ENCODE results near the gene PEDS1. TPM values are rescaled to one million over a fixed set of nuclear protein-coding genes. Genes with fewer than 3 reads are reported as not detected.

PEDS1 gene
- total and polyA plus RNA-seq, 2 of the 13 experiments (the other 11 are each of a cell fraction or from before 2014, with no cell fraction given): 30.5 to 93.9 TPM

GRCh38 chr20:50120935-50121693 is 32.4 kb downstream of the PEDS1 start:
- ATAC-seq (peak; percentile 91), FAIRE-seq (peak; percentile 78), DNase-seq (ENCODE audit: low spot score) (peak; percentile 84)
- TSS peak; percentile 19 for BruUV-seq (replicated peaks)
- no peaks in the 10 kb centered on the region for H3K79me2 ChIP-seq (ENCODE audit: insufficient read depth, low read length)
- H2AFZ ChIP-seq (ENCODE audit: low read length): no peak overlapping the region
- H3K9me3 ChIP-seq (ENCODE audit: low read length): no peaks in the 10 kb centered on the region
- 13% methylated on average over 9 of the region's 9 CpGs for WGBS (ENCODE audit: low lambda C conversion rate)
- H3K27me3 ChIP-seq (ENCODE audit: control insufficient read depth in 1 of 2, insufficient read depth in 2 of 2, low read length in 2 of 2): no peaks in the 10 kb centered on the region
- peaks cover 9 to 22% of the 10 kb centered on the region in 2 experiments; a peak in 4 of 5 replicates for H3K36me3 ChIP-seq (replicated peaks in 1 of 2; ENCODE audit: control insufficient read depth in 1 of 2, insufficient read depth in 2 of 2, low read length in 2 of 2)
- ChIA-PET POLR2A (interaction anchor here (0.7 to 5.3 kb wide), 11 partner anchors 8 to 343 kb away, joined by 3 to 104 read pairs (median 4); partner anchors contain the start of genes PEDS1 and UBE2V1), CTCF (ENCODE audit: low intra/inter-chr PET ratio, low total read pairs) (interaction anchor here (1.1 to 5.9 kb wide), 6 partner anchors 17 to 459 kb away, joined by 3 to 115 read pairs (median 8); no protein-coding TSS in a partner anchor)
- peak overlapping the region; percentile 45 for H3K27ac ChIP-seq (ENCODE audit: extremely low read length, insufficient read depth, low read length)
- H3K9ac ChIP-seq (ENCODE audit: insufficient read depth, low read depth, low read length): peak overlapping the region; percentile 35
- peak overlapping the region; percentile 91 for H3K4me2 ChIP-seq (ENCODE audit: low read depth, low read length)
- H3K4me3 ChIP-seq (replicated peaks in 1 of 3; ENCODE audit: insufficient read depth in 1 of 3, low read depth in 2 of 3, low read length in 3 of 3): peak overlapping the region; percentile 4 to 57 (median 22); a peak in 3 of 6 replicates
- H4K20me1 ChIP-seq (ENCODE audit: insufficient read depth, low read length): no peaks in the 10 kb centered on the region
- in situ Hi-C loops (cut with HindIII; ENCODE audit: extremely low pct_ligation_motif_present, low pct_unique_long_range_greater_than_20kb) (loop anchor here (5.0 kb wide), 1 partner anchor 46 kb away; no protein-coding TSS in a partner anchor), intact Hi-C loops (cut with micrococcal nuclease; ENCODE audit: unreplicated experiment) (loop anchor here (1.0 to 10.0 kb wide), 4 partner anchors 48 to 461 kb away; no protein-coding TSS in a partner anchor)
- H3K4me1 ChIP-seq (ENCODE audit: insufficient read depth, low read length): peaks cover 33% of the 10 kb centered on the region
- TF ChIP-seq MXD3 (CRISPR knock-in tag; IDR thresholded peaks at IDR 0.05): peak; percentile 82
- peak; percentile 65; the same call in 1 of the 2 replicates for TF ChIP-seq ZMAT3 (CRISPR knock-in tag; conservative IDR thresholded peaks at IDR 0.05)
- TF ChIP-seq ZNF576 (CRISPR knock-in tag; IDR thresholded peaks at IDR 0.05): peak; percentile 13; the same call in 1 of the 2 replicates
- TF ChIP-seq HMG20A (CRISPR knock-in tag; IDR thresholded peaks at IDR 0.05; ENCODE audit: borderline replicate concordance): no peak; the same call in 1 of the 2 replicates
- TF ChIP-seq, protein P1, sequence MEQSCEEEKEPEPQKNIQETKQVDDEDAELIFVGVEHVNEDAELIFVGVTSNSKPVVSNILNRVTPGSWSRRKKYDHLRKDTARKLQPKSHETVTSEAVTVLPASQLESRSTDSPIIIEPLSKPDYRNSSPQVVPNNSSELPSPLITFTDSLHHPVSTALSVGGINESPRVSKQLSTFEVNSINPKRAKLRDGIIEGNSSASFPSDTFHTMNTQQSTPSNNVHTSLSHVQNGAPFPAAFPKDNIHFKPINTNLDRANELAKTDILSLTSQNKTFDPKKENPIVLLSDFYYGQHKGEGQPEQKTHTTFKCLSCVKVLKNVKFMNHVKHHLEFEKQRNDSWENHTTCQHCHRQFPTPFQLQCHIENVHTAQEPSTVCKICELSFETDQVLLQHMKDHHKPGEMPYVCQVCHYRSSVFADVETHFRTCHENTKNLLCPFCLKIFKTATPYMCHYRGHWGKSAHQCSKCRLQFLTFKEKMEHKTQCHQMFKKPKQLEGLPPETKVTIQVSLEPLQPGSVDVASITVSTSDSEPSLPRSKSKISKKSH (CRISPR knock-in tag; IDR thresholded peaks at IDR 0.05; ENCODE audit: borderline replicate concordance): peak; percentile 56; the same call in 1 of the 2 replicates
- TF ChIP-seq KDM3A (CRISPR knock-in tag; IDR thresholded peaks at IDR 0.05; ENCODE audit: low read depth): peak; percentile 69
- 0 out of 2 replicates have a peak, but pooled peaks have one; percentile 8 for TF ChIP-seq ZSCAN29 (CRISPR knock-in tag; conservative IDR thresholded peaks at IDR 0.05)
- peak; percentile 66 for TF ChIP-seq UBTF (CRISPR knock-in tag; IDR thresholded peaks at IDR 0.05)
- peak; percentile 88 for TF ChIP-seq TEAD3 (CRISPR knock-in tag; optimal IDR thresholded peaks at IDR 0.05; ENCODE audit: borderline replicate concordance)
- TF ChIP-seq NR2C2 (CRISPR knock-in tag; IDR thresholded peaks at IDR 0.05; ENCODE audit: borderline replicate concordance): 0 out of 2 replicates have a peak, but pooled peaks have one; percentile 19
- no peak for TF ChIP-seq ZNF879 (CRISPR knock-in tag; IDR thresholded peaks at IDR 0.05)
- peak; percentile 79 for TF ChIP-seq TGIF2 (CRISPR knock-in tag; IDR thresholded peaks at IDR 0.05)
- peak; percentile 11 to 43; a peak in 1 of 4 replicates for TF ChIP-seq NR2F1 (CRISPR knock-in tag; IDR thresholded peaks at IDR 0.05)
- TF ChIP-seq, protein P2, sequence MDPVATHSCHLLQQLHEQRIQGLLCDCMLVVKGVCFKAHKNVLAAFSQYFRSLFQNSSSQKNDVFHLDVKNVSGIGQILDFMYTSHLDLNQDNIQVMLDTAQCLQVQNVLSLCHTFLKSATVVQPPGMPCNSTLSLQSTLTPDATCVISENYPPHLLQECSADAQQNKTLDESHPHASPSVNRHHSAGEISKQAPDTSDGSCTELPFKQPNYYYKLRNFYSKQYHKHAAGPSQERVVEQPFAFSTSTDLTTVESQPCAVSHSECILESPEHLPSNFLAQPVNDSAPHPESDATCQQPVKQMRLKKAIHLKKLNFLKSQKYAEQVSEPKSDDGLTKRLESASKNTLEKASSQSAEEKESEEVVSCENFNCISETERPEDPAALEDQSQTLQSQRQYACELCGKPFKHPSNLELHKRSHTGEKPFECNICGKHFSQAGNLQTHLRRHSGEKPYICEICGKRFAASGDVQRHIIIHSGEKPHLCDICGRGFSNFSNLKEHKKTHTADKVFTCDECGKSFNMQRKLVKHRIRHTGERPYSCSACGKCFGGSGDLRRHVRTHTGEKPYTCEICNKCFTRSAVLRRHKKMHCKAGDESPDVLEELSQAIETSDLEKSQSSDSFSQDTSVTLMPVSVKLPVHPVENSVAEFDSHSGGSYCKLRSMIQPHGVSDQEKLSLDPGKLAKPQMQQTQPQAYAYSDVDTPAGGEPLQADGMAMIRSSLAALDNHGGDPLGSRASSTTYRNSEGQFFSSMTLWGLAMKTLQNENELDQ (CRISPR knock-in tag; IDR thresholded peaks at IDR 0.05; ENCODE audit: borderline replicate concordance): peak; percentile 39; the same call in 1 of the 2 replicates
- TF ChIP-seq ZMYM3 (CRISPR knock-in tag; IDR thresholded peaks at IDR 0.05): peak; percentile 76; the same call in 1 of the 2 replicates

All from HepG2 (cell line).